ENCODE data around the gene TMEM87A.
"Not testable (repeated sequence)": the region's sequence is repeated elsewhere in the genome, so short reads cannot be mapped to it uniquely, and the experiment has no call there.

The TMEM87A gene

GRCh38 chr15:42270551-42270950 is 2.7 kb downstream of the TMEM87A start:
- DNase-seq (ENCODE audit: low read depth) = no peak

DNA sequence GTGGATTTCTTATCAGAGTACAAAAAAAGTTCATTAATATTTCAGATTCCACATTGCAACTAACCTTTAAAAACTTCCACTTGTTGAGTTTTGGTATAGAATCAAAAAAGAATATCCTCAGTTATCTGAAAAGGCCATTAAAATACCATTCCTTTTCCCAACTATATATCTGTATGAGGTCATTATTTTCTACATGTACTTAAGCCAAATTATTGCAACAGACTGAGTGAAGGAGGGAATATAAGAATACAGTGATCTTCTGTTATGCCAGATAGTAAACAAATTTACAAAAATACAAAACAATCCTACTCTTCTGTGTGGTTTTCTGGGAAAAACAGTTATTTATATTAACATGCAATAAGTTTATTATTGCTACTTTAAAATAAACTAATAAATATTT is 5.9 kb downstream of the TMEM87A start:
- DNase-seq (ENCODE audit: low read depth) = no peak

- no peak for DNase-seq (ENCODE audit: low read depth)
Observed at GRCh38 chr15:42264795-42265194, 8.4 kb downstream of the TMEM87A start.

DNA sequence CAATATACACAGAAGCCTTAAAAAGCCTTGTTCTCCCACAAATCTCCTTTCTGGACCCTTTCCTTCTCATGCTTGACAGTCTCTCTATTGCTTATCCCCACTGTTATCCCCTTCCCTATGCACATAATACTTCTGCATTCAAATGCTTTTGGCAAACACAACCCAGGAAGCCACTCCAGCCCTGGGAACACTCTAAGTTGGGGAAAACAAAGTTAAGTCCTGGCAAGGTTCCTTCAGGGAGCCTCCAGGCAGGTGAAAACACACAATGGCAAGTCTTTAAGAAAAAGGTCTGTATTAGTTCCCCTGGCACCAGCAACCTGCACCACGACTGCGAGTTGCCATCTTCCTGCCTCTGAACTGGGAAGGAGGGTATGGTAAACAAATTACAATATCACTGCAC is 19.9 kb downstream of the TMEM87A start:
- no peak for DNase-seq (ENCODE audit: low read depth)

DNA sequence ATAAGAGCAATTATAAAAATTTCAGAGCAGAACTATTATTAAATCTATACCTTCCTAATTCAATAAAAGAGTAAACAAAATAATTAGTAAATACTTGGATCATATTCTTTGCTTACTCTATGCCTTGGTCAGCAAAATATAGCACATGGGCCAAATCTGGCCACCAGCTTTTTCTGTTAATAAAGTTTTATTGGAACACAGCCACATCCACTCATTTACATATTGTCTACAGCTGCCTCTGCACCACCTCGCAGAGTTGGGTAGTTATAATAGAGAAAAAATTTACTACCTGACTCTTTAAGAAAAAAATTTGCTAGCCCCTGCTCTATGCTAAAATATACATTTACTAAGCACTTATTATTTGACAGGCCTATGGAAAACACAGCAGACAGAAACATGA is 32.4 kb downstream of the TMEM87A start:
- no peak for DNase-seq (ENCODE audit: low read depth)

DNA sequence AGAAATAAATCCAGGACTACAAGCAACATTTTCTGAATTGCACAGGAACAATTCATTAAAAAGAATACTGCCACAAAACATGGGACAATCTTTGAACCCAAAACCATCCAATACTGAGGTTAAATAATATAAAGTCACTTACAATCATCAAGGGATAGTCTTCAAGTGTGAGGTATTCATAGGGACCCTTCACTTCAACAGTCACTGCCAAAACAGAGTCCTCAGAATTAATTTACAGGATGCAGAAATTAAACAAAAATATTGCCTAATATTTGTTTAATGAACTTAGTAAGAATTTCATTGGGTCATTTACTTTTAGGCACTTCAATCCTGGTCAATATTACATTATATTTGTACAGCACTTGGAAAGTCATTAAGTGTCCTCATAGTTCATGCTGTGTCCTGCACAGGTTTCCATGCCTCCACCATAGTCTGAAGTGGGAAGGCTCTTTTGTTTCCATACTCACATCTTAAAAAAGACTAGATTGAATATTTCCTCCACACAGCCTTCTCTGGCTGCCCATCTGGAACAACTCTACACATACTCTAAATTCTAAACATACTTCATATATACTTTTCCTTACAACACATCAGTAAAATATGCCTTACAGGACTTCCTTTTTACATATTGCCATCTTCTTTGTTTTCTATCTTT is 33.6 kb downstream of the TMEM87A start:
- peak; percentile 37 for DNase-seq (ENCODE audit: low read depth)

DNA sequence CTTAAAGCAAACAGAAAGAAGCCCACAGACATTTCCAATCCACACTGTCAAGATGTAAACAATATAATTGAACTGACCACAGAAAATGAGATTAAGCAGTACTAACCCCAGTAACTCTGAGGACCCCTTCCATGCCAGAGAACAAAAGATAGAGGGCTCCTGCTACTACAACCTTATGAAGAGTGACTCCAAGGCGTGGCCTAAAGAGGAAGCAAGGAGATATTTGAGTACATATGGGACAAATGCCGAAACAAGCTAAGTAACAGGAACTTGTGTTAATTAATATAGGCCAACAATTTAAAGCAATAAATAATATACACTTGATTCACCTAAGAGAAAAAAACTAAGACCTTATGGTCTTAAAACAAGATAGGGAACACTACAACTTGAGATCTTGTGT is 40.1 kb downstream of the TMEM87A start:
- DNase-seq (ENCODE audit: low read depth) = no peak

DNA sequence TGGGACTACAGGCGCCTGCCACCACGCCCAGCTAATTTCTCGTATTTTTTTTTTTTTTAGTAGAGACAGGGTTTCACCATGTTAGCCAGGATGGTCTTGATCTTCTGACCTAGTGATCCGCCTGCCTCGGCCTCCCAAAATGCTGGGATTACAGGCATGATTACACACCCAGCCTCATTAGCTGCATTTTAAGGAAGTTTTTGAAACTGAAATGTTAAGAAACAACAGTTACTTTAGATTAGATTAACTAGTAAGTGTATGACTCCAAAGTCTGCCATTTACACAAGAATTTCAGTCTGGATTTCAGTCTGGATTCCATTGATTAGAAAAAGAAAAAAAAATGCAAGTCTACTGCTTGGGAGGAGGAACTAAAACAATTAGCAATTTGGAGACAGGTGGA is 40.6 kb downstream of the TMEM87A start:
- DNase-seq (ENCODE audit: low read depth) = no peak

- DNase-seq (ENCODE audit: low read depth) = no peak
Observed at GRCh38 chr15:42231088-42231487, 42.1 kb downstream of the TMEM87A start.

DNA sequence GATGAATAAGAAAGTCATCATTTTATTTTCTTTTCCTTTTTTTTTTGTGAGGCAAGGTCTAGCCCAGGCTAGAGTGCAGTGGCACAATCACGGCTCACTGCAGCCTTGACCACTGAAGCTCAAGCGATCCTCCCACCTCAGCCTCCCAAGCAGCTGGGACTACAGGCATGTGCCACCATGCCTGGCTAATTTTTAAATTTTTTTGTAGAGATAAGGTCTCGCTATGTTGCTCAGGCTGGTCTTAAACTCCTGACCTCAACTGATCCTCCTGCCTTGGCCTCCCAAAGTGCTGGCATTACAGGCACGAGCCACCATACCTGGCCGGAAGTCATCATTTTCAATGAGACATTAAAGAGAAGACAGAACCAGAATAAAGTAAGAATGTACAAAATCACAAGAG is 44.3 kb downstream of the TMEM87A start:
- not testable (repeated sequence) for DNase-seq (ENCODE audit: low read depth)

DNA sequence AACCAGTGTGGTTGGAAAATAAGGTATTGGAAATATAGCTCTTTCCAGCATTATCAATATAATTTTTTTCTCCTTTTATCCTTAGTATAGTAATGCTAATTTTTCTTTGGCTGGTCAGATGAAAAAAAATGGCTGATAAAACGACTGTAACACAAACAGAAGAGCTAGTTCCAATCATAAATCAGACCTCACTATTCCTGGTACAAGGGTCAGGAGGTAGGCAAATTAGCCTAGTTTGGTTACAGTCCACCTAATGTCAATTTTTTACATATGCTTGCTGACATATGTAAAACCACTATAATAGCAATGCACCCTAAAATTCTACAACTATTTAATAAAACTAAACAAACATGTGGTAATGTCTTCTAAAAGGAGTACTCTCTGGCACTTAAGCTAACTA is 45.2 kb downstream of the TMEM87A start:
- DNase-seq (ENCODE audit: low read depth) = no peak

GRCh38 chr15:42226648-42227047 is 46.6 kb downstream of the TMEM87A start:
- no peak for DNase-seq (ENCODE audit: low read depth)

GRCh38 chr15:42220216-42220615 is 53.0 kb downstream of the TMEM87A start:
- DNase-seq (ENCODE audit: low read depth) = no peak

- DNase-seq (ENCODE audit: low read depth) = no peak
Observed at GRCh38 chr15:42218953-42219592, 54.2 kb downstream of the TMEM87A start.

DNA sequence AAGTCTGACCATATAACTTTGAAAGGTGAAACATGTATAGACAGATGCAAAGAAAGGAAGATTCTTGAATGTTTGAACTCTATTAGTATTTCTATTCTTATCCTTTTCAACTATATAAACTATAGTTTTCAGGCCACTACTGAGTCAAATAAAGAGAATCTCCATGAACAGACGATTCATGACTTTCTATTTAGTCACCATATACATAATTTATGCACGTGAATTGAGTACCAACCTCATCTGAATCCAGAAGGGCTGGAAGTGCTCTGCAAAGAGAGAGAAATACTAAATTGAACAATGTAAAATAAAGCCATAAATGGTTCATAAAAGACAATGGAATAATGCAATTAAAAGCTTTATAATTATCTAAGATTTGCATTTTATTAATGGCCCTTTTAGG is 55.7 kb downstream of the TMEM87A start:
- no peak for DNase-seq (ENCODE audit: low read depth)

DNA sequence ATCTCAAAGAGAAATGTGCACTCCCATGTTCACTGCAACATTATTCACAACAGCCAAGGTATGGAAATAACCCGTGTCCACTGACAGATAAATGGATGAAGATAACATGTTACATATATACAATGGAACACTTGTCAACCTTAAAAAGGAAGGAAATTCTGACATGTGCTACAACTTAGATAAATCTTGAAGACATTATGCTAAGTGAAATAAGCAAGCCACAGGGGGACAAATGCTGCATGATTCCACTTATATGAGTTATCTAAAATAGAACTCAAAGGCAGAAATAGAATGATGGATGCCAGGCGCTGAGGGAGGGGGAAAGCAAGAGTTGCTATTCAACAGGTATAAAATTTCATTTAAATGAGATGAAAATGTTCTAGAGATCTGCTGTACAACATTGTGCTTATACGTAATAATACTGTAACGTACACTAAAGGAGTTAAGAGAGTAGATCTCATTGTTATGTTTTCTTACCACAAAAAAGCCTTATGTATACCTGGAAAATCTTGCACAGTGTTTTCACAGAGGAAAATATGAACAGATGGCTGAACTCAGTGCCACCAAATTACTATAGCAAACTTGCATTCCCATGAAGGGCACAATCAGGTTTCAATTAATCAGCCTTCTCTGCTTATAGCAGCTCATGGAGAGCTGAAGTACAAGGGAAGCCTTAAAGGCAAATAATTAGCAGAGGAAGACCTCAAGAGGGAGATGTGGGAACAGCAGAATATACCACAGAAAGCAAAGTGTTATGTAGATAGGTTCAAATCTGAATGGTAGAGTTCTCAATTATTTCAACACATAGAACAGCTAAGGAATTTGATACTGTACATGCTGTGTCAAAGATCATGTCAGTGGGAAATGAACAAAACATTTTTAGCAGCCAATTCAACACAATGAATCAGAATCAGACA is 57.1 kb downstream of the TMEM87A start:
- DNase-seq (ENCODE audit: low read depth) = no peak

GRCh38 chr15:42214600-42214999 is 58.6 kb downstream of the TMEM87A start:
- no peak for DNase-seq (ENCODE audit: low read depth)

- no peak for DNase-seq (ENCODE audit: low read depth)
Observed at GRCh38 chr15:42213511-42213910, 59.7 kb downstream of the TMEM87A start.

DNA sequence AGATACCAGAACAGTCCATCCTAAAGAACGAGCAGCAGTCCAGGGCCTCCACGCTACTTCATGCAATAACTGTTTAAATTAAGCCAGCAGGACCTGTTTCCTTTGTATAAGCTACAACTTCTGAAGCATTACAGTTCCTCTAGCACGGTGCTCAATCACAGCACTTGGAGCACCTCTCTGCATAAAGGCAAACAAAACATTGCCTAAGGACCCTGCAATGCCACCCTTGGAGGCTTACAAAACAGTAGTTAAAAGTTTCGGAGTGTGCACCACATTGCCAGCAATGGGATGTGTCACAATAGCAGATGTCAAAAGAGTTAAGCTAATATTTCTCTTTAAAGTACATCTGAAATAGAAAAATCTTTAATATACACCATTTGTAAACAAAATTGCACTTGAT is 62.5 kb downstream of the TMEM87A start:
- DNase-seq (ENCODE audit: low read depth) = no peak

DNA sequence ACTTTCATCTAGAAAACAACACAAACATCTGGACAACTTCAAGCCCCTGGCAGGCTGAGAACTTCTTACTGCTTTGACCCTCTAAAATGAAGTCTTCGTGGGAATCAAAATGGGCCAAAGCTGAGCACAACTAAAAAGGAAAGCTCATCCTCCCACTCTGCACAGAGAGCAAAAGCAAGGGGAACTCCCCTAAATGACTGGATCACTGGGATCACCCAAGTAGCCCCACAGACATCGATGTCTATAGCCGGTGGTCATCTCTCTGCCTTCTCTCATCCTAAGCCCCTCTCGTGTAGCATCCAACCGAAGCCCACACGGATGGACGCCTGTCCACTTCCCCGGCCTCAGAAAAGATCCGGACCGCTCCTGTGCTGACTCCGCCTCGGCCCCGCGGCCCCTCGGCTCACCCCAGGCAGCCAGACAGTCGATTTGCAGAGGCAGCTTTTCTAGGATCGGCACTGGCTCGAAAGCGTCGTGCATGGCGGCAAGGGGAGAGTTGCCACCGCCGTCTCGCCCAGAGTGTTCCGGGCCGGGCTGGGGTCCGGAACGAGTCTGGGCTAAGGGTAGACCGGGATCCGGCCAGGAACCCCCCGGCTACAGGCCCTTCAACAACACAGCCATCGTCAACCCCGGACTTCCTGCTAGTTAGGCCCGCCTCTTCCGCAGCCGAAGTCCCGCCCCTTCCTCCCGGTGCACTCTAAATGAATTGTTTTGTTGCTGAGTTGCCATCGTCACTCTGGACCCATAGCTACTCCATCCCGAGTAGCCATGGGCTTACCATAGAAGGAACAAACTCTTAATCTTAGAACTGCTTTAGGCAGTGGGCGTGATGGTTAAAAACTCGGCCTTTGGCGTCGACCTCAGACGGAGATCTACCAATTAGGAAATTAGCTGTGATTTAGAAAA is 65.3 kb downstream of the TMEM87A start, which contains the start of gene VPS39:
VPS39 (minus strand) TSS at position 631 of the 906 bp plus-strand sequence; CDS start at position 480, 151 bp downstream.
- DNase-seq (ENCODE audit: low read depth) = peak; percentile 45

DNA sequence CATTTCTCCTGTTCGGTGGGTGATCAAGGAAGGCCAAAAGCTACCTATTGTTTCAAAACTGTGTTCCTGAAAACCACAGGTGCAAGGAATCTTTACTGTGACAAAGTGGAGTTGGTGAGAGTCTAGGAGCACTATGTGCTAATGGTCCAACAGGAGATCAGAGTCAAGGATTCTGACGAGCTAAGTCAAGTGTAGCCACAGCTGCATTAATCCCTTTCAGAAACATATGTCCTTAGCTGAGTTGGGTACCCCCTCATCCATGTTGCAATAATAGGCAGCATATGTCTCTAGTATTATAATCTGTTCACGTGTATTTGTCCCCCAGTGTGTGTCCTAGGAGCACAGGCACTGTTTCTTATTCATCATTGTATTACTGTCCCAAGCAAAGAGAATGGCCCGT is 66.8 kb downstream of the TMEM87A start:
- no peak for DNase-seq (ENCODE audit: low read depth)

DNA sequence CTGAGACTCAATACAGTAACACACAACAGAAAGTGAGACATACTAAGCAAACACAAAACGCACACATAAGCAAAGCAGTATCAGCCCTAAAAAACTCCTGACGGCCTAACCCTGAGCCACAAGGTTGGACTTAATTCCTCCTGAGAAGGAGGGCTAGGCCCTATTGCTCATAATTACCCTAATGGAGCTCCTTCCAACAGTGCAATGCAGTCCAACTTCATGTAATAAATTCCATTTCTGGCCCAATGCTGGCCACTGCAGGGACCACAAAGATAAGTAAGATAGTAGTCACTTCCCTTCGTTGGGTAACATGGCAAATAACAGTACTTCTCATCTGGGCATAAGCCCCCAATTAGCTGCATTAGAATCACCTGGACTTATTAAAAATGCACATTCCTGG is 69.3 kb downstream of the TMEM87A start:
- peak; percentile 41 for DNase-seq (ENCODE audit: low read depth)

All from HS-5 (cell line).